K562 (cell line): ENCODE measurements around the gene MMEL1. TPM values are rescaled to one million over a fixed set of nuclear protein-coding genes. Genes with fewer than 3 reads are reported as not detected.
"Not testable (repeated sequence)": the region's sequence is repeated elsewhere in the genome, so short reads cannot be mapped to it uniquely, and the experiment has no call there.

Experiments
- ATAC-seq: fragments of 200-7000 bp; cut with Tn5 transposase; 3 replicates; pipeline ENCODE4 v1.9.1; 2020; ENCODE audit warnings: moderate library complexity
- BruUV-seq: library from RNA; stranded (reverse); fragments of 400-500 nt; replicated peaks from 2 replicates; lab custom pipeline; 2021; lab: Mats Ljungman, UMichigan
- CTCF ChIA-PET: fragments of 300-600 bp; formaldehyde crosslinking; extraction: SDS; loops from one replicate; lab custom pipeline; 2021; ENCODE audit warnings: low intra/inter-chr PET ratio; lab: Yijun Ruan, JAX
- POLR2A ChIA-PET: fragments of 300-600, 350-650 bp; sonication (Branson Sonifier 250); formaldehyde crosslinking; extraction: SDS; loops from one replicate; lab custom pipeline; 2021; ENCODE audit warnings: antibody characterized with exemption, inconsistent platforms; lab: Yijun Ruan, JAX
- DNase-seq, 4 experiments: peaks; one replicate each; pipeline versions ENCODE4 v3.0.0 to v3.0.0-alpha.2; 2011 to 2018; ENCODE audit warnings: low spot score in 3 of 4, mixed read lengths in 3 of 4; ENCODE audit errors: extremely low read depth in 1 of 4
- FAIRE-seq: peaks from 2 replicates; lab custom pipeline; 2011; peaks lifted over from hg19 to GRCh38; lab: Jason Lieb, UNC
- H2AFZ ChIP-seq: 2 replicates; pipeline ENCODE4 v1.6.0; 2011; ENCODE audit warnings: low read depth, low read length, control low read depth, inconsistent platforms
- H3K27ac ChIP-seq: fragments of 200-600 bp; 3 replicates; pipeline ENCODE4 v1.8.0; 2011; ENCODE audit warnings: low read depth, mild to moderate bottlenecking, control low read depth, inconsistent platforms, low read length, moderate library complexity, mixed read lengths; ENCODE audit errors: extremely low read depth
- H3K27me3 ChIP-seq, 2 experiments: fragments of 300-600 bp in 1 of 2; 2 replicates in 1 of 2; 3 replicates in 1 of 2; pipeline versions ENCODE4 v1.6.0 to v1.8.0; 2011; ENCODE audit warnings: inconsistent platforms in 2 of 2, low read length in 2 of 2, mild to moderate bottlenecking in 1 of 2, mixed read lengths in 1 of 2, moderate library complexity in 1 of 2; ENCODE audit not compliant: control insufficient read depth in 2 of 2, insufficient read depth in 2 of 2
- H3K36me3 ChIP-seq: fragments of 300-600 bp; 3 replicates; pipeline ENCODE4 v1.8.0; 2011; ENCODE audit warnings: mild to moderate bottlenecking, low read length, inconsistent platforms; ENCODE audit not compliant: control insufficient read depth, insufficient read depth
- H3K4me1 ChIP-seq, 2 experiments: fragments of 200-600 bp in 1 of 2; replicated peaks in 1 of 2; 2 replicates in 1 of 2; 3 replicates in 1 of 2; pipeline versions ENCODE4 v1.5.1 to v1.8.0; 2011; ENCODE audit warnings: inconsistent platforms in 2 of 2, low read length in 2 of 2, mild to moderate bottlenecking in 1 of 2, mixed read lengths in 1 of 2, moderate library complexity in 1 of 2; ENCODE audit not compliant: control insufficient read depth in 2 of 2, insufficient read depth in 2 of 2
- H3K4me2 ChIP-seq: 2 replicates; pipeline ENCODE4 v1.6.1; 2011; ENCODE audit warnings: low read length, control low read depth, inconsistent platforms, mixed read lengths; ENCODE audit not compliant: insufficient read depth
- H3K4me3 ChIP-seq: fragments of 200-600 bp; sonication (generic), shearing (Covaris generic); 2 replicates; pipeline ENCODE4 v1.5.1; 2016; ENCODE audit warnings: control low read depth, inconsistent platforms
- H3K79me2 ChIP-seq: fragments of 200-600 bp; 3 replicates; pipeline ENCODE4 v1.8.0; 2011; ENCODE audit warnings: low read length, inconsistent platforms; ENCODE audit not compliant: control insufficient read depth, insufficient read depth
- H3K9ac ChIP-seq, 2 experiments: 2 replicates each; pipeline versions ENCODE4 v1.6.0 to v1.6.1; 2011; ENCODE audit warnings: low read depth in 2 of 2, low read length in 2 of 2, control low read depth in 1 of 2, inconsistent platforms in 1 of 2, mild to moderate bottlenecking in 1 of 2, mixed read lengths in 1 of 2; ENCODE audit not compliant: insufficient read depth in 1 of 2
- H3K9me1 ChIP-seq: one replicate; pipeline ENCODE4 v1.6.0; 2011; ENCODE audit warnings: inconsistent platforms, mild to moderate bottlenecking, low read length, moderate library complexity; ENCODE audit not compliant: control insufficient read depth, insufficient read depth
- H3K9me3 ChIP-seq: replicated peaks from 2 replicates; pipeline ENCODE4 v1.5.1; 2011; ENCODE audit warnings: low read depth, low read length, inconsistent platforms; ENCODE audit not compliant: control insufficient read depth, insufficient read depth
- H4K20me1 ChIP-seq: replicated peaks from 2 replicates; pipeline ENCODE4 v1.6.1; 2011; ENCODE audit warnings: low read length, inconsistent platforms, mixed read lengths; ENCODE audit not compliant: control insufficient read depth, insufficient read depth
- ARID1B ChIP-seq: fragments of 450-650 bp; IDR thresholded peaks from 2 replicates; pipeline ENCODE4 v1.6.1; 2016; ENCODE audit warnings: antibody characterized with exemption, mild to moderate bottlenecking, inconsistent platforms
- CBFA2T2 ChIP-seq: fragments of 450-650 bp; conservative IDR thresholded peaks from 2 replicates; pipeline ENCODE4 v1.6.1; 2017; ENCODE audit warnings: mild to moderate bottlenecking
- CBFA2T3 ChIP-seq: fragments of 450-650 bp; IDR thresholded peaks from 2 replicates; pipeline ENCODE4 v1.6.1; 2017
- CTBP1 ChIP-seq: fragments of 450-650 bp; IDR thresholded peaks from 2 replicates; pipeline ENCODE4 v1.6.1; 2016; ENCODE audit warnings: borderline replicate concordance
- FOSL1 ChIP-seq: fragments of 200-800 bp; sonication (Bioruptor generic); conservative IDR thresholded peaks from 2 replicates; pipeline ENCODE4 v1.6.1; 2016; ENCODE audit warnings: missing genetic modification characterization, missing compliant biosample characterization
- MTA2 ChIP-seq: fragments of 450-650 bp; IDR thresholded peaks from 2 replicates; pipeline ENCODE4 v1.6.1; 2016; ENCODE audit warnings: low read depth
- RCOR1 ChIP-seq, 2 experiments: IDR thresholded peaks; 2 replicates each; pipeline ENCODE4 v1.6.1; 2012; ENCODE audit warnings: low read depth in 2 of 2, low read length in 2 of 2, borderline replicate concordance in 1 of 2, improper control_type of control experiment in 1 of 2
- SPI1 ChIP-seq: IDR thresholded peaks from 2 replicates; pipeline ENCODE4 v1.6.1; 2011; ENCODE audit warnings: low read depth, low read length, control low read depth, borderline replicate concordance
- TAL1 ChIP-seq: fragments of 450-650 bp; IDR thresholded peaks from 2 replicates; pipeline ENCODE4 v1.6.1; 2016; ENCODE audit warnings: mild to moderate bottlenecking
- TCF3 ChIP-seq: sonication (generic); formaldehyde crosslinking; IDR thresholded peaks from 2 replicates; pipeline ENCODE4 v1.4.0; 2020; ENCODE audit warnings: mild to moderate bottlenecking, missing genetic modification reagents
- TEAD4 ChIP-seq, 2 experiments: sonication (generic) in 1 of 2; formaldehyde crosslinking in 1 of 2; IDR thresholded peaks; 2 replicates each; pipeline versions ENCODE4 v1.6.1 to v1.8.0; 2012 to 2022; ENCODE audit warnings: borderline replicate concordance in 1 of 2, inconsistent platforms in 1 of 2, low read length in 1 of 2, mild to moderate bottlenecking in 1 of 2, missing genetic modification reagents in 1 of 2
- WGBS: fragments of 100-300 bp; shearing (Covaris generic); methylation state at CpG from one replicate; pipeline ENCODE4 v1.1.6; 2016; ENCODE audit warnings: low coverage, mixed read lengths; ENCODE audit not compliant: insufficient coverage; ENCODE audit errors: missing lambda C conversion rate; 5-methylcytosine and 5-hydroxymethylcytosine counted together
- in situ Hi-C: fragments of 300-500 bp; cut with MboI; formaldehyde crosslinking; loops from 4 replicates; pipeline ENCODE4 v1.15.0; 2018; ENCODE audit warnings: inconsistent platforms, mixed read lengths
- intact Hi-C: fragments of 100-400 bp; cut with micrococcal nuclease; formaldehyde crosslinking; loops from 2 replicates; pipeline ENCODE4 v1.14.2; 2022
- polyA plus RNA-seq, 8 experiments: library from polyadenylated mRNA; depleted of rRNA in 4 of 8; stranded (reverse) in 5 of 8; unstranded in 3 of 8; fragments of >200 nt; fragmentation: Nextera tagmentation in 2 of 8; fragmentation: Illumina TruSeq in 1 of 8; extraction: Ambion mirVana in 2 of 8; extraction: Trizol in 1 of 8; gene quantifications; 2 replicates each; pipeline versions ENCODE4 v1.2.1 to v1.2.3, GENCODE V29; 2011 to 2014; ENCODE audit warnings: inconsistent platforms in 1 of 8, missing spikeins in 1 of 8
- total RNA-seq, 7 experiments: library from RNA; depleted of rRNA in 6 of 7; stranded (reverse); fragments of >200 nt in 6 of 7; fragmentation: Illumina TruSeq in 2 of 7; extraction: Trizol in 2 of 7; gene quantifications; 2 replicates each; pipeline versions ENCODE4 v1.2.1 to v1.2.3, GENCODE V29; 2011 to 2021; ENCODE audit warnings: low replicate concordance in 1 of 7
- TF ChIP-seq, protein P1 (sequence below): sonication (generic); formaldehyde crosslinking; IDR thresholded peaks from 2 replicates; pipeline ENCODE4 v1.8.0; 2022; ENCODE audit warnings: missing genetic modification reagents, mild to moderate bottlenecking, moderate library complexity, borderline replicate concordance

Gene MMEL1
- total and polyA plus RNA-seq, 9 of the 15 experiments (the other 6 are each of a cell fraction or from before 2014, with no cell fraction given), result not detected

GRCh38 chr1:2625748-2626147 lies 7.1 kb downstream of the MMEL1 start:
- peaks cover 0 to 20% of the 10 kb centered on the region in 2 experiments; a peak in 3 of 5 replicates for H3K27me3 ChIP-seq
- H4K20me1 ChIP-seq; H3K27ac ChIP-seq; H3K4me2 ChIP-seq; H2AFZ ChIP-seq; H3K9me3 ChIP-seq; H3K36me3 ChIP-seq; H3K79me2 ChIP-seq; in situ Hi-C loops; H3K9me1 ChIP-seq; H3K4me1 ChIP-seq; FAIRE-seq; CTCF ChIA-PET; BruUV-seq; intact Hi-C loops; H3K9ac ChIP-seq; H3K4me3 ChIP-seq; TF ChIP-seq TEAD4 (CRISPR knock-in tag; IDR thresholded peaks at IDR 0.05; ENCODE audit: borderline replicate concordance): not testable (repeated sequence)
- DNase-seq (peak in 1 of 4 experiments; percentile 42), ATAC-seq (0 out of 3 replicates have a peak, but pooled peaks have one; percentile 24)
- TF ChIP-seq MTA2 (0 out of 2 replicates have a peak, but pooled peaks have one; percentile 32), RCOR1 (IDR thresholded peaks at IDR 0.05; ENCODE audit: borderline replicate concordance in 1 of 2, low read depth in 2 of 2, low read length in 2 of 2) (peak in 1 of 2 experiments; percentile 48; a peak in 1 of 4 replicates), TEAD4 (IDR thresholded peaks at IDR 0.05; ENCODE audit: low read length) (peak; percentile 49; the same call in 1 of the 2 replicates), SPI1 (0 out of 2 replicates have a peak, but pooled peaks have one; percentile 22), TAL1 (peak; percentile 54; the same call in 1 of the 2 replicates), TCF3 (peak; percentile 52), CBFA2T2 (peak; percentile 34; the same call in 1 of the 2 replicates), CTBP1 (peak; percentile 28; the same call in 1 of the 2 replicates), FOSL1 (tag) (peak; percentile 55), CBFA2T3 (peak; percentile 62), ARID1B (peak; percentile 73)
- TF ChIP-seq, protein P1, sequence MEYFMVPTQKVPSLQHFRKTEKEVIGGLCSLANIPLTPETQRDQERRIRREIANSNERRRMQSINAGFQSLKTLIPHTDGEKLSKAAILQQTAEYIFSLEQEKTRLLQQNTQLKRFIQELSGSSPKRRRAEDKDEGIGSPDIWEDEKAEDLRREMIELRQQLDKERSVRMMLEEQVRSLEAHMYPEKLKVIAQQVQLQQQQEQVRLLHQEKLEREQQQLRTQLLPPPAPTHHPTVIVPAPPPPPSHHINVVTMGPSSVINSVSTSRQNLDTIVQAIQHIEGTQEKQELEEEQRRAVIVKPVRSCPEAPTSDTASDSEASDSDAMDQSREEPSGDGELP (CRISPR knock-in tag), result 0 out of 2 replicates have a peak, but pooled peaks have one; percentile 12
- 1% methylated on average over 7 of the region's 7 CpGs for WGBS
- POLR2A ChIA-PET, result interaction anchor here (0.6 to 1.2 kb wide), 3 partner anchors 8 to 763 kb away, joined by 3 to 4 read pairs (median 3); no protein-coding TSS in a partner anchor
